Measurements from ENCODE around the gene ABCD1.
"Not testable (repeated sequence)": the region's sequence is repeated elsewhere in the genome, so short reads cannot be mapped to it uniquely, and the experiment has no call there.

ABCD1 gene

DNA sequence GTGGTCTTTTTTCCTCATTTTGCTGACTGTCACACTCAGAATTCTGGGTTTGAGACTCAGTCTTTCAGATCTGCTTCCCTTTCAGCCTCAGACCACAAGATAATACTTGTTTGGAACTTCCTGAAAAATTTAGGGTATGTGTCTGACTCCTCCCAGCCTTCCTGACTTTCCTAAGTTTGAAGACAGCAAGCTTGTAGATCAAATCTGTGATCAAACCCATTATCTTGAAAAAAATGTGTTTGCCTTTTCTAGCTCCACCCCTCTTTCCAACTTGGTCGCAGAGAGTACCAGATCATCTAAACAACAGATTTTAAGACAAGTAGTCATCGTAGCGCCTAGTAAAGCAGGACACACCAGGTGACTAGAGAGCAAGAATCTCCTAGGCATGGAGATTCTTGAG, 10.4 kb upstream of the ABCD1 start:
- DNase-seq: no peak

DNA sequence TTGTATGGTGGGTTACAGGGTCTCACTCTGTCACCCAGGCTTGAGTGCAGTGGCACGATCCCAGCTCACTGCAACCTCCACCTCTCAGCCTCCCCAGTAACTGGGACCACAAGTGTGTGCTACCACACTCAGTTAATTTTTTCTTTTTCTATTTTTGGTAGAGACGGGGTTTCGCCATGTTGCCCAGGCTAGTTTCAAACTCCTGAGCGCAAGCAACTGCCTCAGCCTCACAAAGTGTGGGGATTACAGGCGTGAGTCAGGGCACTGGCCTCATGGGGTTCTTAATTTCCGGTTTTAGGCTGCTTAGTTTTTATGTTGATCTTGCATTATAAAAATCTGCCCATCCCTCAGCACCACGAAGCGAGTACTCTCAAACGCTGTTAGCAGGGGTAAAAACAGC, 7.2 kb upstream of the ABCD1 start:
- DNase-seq: no peak

DNA sequence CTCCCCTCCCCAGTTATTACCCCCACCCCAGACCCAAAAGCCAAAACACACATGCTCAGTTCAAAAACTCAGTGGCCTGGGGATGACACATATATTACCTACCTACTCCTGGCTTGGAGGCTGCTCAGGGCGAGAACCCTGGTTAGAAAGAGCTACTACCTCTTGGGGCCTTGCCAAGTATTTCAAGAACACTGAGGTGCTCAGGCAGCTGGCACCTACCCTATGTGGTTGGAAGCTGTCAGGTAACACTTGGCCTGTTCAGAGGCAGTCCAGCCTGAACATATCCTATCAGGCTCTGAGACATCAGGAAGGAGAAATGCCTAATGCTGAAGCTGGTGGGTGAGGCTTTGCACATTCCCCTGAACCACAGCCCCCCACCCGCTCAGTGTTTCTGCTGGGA, 5.4 kb upstream of the ABCD1 start:
- DNase-seq: no peak

DNA sequence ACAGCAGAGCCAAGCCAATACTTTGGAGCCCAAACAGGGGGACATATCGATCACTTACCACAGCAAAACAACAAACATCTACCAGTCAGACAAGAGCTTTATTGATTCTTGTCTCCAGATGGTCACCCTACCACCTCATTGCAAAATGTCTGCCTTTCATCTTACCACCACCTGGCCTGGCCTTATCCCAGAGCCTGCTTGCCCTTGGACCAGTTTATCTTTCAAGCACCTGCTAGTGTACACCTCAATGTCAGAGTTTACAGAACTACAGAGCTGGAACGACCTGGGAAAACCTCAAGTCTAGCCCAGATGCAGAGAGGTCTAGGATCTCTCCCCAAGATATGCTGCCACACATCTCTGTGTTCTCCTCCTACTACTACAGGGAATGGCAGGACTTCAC, 5.0 kb upstream of the ABCD1 start:
- DNase-seq: no peak

DNA sequence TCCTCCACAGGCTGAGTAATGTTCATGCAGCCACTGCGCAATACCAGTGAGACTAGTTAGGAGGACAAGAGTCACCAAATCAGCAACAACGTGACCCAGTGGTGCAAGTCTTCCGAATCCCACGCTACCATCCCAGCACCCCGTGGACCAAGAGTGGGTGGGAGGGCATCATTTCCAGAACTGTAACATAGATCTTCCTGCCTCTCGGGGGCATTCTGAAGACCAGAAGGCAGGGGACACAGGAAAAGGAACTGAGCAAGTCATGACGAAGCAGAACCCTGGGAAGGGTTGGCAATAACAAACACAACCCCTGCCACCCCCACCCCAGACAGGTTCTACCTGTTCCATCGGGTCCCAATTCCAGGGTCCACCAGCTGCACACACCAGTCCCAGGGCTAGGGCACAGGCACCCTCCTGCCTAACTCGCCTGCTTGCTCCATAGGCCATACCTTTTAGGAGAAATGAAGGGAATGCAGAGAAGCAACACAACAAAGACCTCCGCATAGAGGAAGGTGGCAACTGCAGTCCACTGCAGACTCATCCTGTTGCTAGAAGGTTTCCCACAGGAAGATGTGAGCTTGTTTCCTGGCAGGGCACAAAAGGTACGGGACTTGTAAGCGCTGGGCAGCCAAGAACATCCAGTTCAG, 1.8 kb upstream of the ABCD1 start:
- DNase-seq: no peak

DNA sequence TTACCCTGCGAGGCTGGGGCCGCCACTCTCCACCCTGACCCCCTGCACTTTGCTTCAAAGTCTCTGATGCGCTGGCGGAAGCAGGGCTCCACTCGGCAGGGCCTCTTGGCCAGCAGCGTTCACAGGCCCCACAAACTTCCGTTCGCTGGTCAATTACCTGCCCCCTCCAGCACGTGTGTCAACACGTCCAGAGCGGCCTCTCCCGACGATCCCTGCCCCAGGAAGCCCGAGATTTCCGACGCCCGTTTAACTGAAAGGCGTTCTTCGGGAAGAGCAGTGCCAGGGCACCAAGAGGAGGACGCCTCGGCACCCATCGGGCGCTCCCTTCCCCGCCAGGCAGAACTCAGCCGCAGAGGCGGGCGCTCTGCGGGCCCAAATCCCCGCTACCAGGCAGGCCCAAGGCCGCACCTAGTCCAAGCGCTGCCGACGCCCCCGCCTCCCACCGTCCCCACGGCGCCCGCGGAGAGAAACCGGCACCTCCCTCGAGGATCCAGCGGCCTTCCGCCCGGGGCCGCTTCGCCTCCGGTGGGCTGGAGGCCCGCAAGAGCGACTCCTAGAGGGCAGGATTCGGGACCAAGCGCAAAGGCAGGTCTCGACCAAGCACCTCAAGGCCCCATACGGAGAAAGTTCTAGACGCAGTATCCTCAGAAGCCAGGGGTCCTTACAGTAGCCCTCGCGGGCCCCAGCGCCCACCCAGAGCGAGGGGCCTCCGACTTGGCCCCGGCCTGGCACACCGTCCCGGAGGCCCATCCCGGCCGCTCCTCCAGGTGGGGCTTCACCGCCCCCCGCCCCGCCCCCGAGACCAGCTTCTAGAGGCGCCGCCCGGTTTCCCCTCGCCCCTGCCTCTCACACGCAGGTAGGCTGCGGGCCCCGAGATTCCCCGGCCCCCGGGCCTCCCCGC, 1.1 kb upstream of the ABCD1 start:
- DNase-seq: no peak

DNA sequence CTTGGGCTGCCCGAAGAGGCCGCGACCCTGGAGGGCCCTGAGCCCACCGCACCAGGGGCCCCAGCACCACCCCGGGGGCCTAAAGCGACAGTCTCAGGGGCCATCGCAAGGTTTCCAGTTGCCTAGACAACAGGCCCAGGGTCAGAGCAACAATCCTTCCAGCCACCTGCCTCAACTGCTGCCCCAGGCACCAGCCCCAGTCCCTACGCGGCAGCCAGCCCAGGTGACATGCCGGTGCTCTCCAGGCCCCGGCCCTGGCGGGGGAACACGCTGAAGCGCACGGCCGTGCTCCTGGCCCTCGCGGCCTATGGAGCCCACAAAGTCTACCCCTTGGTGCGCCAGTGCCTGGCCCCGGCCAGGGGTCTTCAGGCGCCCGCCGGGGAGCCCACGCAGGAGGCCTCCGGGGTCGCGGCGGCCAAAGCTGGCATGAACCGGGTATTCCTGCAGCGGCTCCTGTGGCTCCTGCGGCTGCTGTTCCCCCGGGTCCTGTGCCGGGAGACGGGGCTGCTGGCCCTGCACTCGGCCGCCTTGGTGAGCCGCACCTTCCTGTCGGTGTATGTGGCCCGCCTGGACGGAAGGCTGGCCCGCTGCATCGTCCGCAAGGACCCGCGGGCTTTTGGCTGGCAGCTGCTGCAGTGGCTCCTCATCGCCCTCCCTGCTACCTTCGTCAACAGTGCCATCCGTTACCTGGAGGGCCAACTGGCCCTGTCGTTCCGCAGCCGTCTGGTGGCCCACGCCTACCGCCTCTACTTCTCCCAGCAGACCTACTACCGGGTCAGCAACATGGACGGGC, 579 bp downstream of the ABCD1 start:
- DNase-seq: no peak

DNA sequence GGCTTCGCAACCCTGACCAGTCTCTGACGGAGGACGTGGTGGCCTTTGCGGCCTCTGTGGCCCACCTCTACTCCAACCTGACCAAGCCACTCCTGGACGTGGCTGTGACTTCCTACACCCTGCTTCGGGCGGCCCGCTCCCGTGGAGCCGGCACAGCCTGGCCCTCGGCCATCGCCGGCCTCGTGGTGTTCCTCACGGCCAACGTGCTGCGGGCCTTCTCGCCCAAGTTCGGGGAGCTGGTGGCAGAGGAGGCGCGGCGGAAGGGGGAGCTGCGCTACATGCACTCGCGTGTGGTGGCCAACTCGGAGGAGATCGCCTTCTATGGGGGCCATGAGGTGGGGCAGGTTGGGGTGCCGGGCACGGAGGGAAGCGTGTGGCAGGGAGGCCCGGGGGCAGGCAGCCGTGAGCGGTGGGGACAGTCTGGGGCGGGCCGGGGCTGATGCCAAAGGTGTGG, 1.2 kb downstream of the ABCD1 start:
- DNase-seq: no peak

DNA sequence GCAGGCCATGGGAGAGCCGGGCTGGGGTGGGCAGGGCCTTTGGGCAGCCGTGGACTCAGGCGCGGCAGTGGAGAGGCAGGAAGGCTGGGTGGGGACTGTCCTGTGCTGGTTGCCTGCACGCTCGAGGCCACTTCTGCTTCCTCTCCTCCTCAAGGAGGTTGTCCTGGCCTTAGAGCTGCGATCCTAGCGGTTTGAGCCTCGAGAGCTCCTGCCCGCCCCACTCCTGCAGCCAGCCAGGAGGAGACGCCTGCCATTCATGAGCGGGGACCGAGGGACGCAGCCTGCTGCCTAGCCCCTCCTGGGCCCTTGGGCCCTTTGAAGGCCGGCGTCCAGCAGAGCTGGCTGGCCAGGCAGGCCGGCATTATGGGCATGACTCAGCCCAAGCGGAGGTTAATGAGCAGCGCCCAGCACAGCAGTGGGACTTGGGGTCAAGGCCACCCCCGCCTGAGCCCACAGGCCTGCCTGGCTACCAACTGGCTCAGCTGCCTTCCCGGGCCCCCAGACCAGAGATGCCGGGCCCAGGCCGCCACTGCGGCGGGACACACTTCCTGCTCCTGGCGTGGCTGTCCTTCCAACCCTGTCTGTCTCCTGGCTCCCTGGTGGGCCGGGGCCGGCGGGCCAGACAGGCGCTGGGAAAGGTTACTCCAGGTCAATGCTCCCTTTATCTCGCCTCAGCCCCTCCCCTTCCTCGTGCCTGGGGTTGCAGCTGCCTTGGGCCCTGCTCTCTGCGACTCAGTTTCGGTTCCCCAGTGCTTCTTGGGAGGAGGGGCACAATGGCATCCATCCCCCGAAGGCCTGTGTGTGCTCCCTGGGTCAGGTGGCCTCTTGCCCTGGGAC, 1.8 kb downstream of the ABCD1 start:
- DNase-seq: peak; percentile 75

DNA sequence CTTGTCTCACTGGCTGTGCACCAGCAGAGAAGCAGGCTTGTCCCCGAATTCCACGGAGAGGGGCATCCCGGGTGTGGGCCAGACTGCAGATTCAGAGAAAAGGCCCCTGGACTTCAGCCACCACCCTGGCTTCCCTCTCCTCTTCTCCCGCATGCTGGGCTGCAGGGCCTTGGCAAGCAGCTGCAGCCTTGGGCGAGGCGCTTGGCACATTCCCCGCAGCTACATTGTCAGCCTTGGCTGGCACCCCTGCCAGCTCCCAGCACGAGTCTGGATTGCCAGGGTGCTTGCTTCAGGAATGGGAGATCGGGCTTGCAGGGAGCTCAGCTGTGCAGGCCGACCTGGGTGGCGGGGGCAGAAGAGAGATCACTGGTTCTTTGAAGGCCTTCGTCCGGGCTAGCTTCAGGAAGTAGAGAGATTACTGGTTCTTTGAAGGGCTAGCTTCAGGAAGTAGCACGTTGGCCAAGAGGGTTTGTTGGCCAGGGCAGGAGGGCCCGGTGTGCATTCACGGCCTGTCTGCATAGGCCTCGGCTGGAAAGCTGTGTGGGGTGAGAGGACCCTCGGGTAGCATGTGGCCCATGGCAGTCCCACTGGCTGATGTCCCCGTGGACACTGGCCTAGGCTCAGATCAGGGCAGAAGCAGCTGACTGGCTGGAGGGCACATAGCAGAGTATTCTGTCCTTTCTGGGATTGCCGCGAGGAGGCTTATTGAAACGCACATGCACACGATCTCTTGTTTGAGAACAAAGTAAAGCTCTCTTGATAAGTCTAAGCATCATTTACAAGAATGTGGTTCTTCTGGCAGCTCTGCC, 2.7 kb downstream of the ABCD1 start:
- DNase-seq: no peak

DNA sequence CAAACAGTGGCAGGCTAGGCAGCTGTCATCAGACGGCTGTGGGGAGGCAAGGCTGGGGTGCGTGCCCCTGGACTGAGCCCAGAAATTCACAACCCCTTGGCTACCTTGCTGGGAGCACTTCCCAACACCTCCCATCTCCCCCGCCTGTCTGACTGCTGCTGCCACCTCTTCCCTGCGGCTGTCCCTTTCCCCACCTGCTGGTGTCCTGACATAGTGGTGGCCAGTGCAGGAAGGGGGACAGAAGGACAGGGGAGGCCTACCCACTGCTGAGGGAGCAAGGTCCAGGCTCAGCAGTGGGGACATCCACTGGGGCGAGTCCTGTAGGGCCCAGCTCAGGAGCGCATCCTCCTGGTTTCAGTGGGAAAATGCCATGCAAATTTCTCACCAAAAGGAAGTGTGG, 3.4 kb downstream of the ABCD1 start:
- DNase-seq: no peak

DNA sequence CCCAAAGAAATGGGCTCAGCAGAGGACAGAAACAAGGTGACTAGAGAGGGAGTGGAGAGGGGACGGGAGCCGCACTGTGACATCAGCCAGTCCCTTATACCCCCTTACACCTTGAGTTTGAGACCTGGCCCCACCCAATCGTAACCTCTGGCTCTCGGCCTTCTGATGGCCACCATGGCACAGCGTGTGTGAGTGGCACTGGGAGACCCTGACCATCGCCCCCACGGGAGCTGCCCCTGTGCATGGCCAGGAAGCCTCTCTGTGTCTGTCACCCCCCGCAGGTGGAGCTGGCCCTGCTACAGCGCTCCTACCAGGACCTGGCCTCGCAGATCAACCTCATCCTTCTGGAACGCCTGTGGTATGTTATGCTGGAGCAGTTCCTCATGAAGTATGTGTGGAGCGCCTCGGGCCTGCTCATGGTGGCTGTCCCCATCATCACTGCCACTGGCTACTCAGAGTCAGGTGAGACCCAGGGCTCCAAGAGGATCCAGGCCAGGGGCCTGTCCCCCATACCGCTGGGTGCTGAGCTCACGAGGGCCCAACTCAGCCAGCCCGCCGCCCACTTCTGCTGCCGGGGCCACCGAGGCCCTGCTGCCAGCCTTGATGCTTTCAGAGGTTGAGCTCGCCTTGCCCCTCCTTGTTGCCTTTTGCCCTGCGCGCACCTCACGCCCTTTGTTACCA, 4.4 kb downstream of the ABCD1 start:
- DNase-seq: no peak

DNA sequence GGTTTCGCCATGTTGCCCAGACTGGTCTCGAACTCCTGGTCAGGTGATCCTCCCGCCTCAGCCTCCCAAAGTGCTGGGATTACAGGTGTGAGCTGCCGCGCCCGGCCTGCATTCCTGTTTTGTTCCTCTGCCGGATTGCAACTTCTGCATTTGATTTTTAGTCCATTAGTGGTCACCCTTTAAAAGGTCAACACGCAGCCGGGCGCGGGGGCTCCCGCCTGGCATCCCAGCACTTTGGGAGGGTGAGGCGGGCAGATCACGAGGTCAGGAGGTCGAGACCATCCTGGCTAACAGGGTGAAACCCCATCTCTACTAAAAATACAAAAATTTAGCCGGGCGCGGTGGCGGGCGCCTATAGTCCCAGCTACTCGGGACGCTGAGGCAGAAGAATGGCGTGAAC, 5.5 kb downstream of the ABCD1 start:
- DNase-seq: not testable (repeated sequence)

DNA sequence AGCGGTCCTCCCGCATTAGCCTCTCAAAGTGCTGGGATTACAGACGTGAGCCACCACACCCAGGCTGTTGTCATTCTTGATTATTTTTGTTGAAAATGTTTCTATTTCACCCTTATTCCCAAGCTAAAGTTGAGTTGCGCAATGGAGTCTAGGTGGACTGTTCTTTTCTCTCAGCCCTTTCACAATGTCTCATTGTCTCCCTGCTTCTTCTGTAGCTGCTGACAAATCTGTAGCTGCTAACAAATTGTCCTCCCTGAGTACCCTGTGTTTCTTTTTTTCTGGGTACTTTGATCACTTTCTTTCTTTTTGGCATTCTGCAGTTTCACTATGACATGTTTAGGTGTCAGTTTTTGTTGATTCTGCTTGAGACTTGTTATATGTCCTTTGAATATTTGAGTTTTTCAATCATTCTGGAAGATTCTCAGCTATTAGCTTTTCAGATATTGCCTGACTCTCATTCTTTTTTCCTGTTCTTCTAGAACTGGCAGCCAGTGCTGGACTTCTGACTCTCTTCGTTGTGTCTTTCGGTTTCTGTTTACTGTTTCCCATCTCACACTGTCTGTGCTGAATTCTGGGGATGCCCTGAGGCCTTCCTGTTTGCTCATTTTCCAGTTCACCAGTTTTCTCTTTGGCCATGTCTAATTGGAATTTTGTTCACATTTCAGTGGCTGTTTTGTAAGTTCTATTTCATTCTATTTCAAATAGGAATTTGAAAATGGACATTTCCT, 6.6 kb downstream of the ABCD1 start:
- DNase-seq: no peak

DNA sequence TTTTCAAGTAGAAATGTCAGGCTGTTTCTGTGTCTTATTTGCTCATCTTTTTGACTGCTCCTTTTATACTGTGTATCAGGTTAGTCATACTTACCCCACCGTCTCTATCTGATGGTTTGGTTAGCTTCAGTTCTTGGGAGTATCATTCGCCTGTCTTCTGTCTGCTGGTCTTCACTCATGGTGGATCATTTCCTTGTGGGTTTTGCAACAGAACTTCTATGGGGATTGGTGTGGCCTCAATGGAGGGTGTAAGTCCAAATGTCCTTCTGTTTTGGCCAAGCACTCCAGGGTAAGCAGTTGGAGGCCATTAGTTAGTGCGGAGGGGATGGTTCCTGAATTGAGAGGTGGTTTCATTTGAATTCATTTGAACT, 7.2 kb downstream of the ABCD1 start:
- no peak for DNase-seq

DNA sequence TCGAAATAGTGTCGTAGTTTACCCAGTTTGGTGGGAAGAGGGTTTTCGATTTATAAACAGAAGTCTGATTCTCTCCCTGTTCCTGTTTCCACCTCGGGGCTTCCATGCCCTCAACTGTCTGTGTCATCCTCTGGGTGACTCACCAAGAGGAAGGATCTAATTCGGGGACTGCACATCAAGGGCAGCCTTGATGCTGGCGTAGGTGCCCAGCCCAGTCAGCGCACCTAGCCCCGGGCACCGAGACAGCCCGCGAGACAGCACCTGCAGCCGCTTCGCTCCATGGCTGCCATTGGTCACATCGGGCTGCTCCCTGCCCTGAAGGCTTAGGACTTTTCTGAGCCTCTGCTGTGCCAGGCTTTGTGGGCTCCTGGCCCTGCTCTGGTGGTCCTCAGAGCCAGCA, 7.7 kb downstream of the ABCD1 start:
- DNase-seq: peak; percentile 36

DNA sequence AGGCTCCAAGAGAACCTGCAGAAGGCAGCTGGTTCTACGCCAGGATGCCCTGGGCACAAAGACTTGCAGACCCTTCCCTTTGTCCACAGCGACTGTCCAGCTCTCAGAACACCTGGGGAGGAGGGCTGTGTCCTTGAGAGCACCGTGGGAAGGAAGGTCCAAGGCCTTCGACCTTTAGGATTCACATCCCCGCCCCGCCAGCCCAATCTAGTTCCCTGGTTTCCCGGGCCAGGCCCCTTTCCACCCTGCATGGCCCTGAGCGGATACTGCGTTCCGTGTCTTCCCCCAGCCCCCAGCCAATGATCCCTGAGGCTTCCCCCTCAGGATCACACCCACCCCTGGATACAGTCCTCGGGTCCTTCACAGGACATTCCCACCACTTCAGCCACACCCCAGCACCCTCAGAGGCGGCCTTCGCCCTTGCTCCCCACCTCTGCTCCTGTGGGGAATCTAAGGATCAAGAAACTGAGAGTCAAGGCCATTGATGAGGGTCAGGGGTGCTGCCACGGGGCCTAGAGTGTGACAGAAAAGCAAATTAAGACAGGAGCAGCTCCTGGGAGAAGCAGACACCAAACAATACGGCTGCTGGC, 9.1 kb downstream of the ABCD1 start:
- DNase-seq: no peak

DNA sequence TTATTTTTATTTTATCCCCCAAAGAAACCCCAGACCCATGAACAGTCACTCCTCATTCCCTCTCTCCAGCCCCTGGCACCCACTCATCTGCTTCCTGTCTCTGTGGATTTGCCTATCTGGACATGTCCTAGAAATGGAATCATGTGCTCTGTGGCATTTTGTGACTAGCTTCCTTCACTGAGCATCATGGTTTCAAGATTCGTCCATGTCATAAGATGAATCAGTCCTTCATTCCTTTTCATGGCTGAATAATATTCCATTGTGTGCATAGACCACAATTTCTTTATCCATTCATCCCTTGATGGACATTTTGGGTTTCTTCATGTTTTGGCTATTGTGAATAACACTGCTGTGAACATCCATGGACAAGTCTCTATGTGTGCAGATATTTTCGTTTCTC, 10.2 kb downstream of the ABCD1 start:
- DNase-seq: no peak

DNA sequence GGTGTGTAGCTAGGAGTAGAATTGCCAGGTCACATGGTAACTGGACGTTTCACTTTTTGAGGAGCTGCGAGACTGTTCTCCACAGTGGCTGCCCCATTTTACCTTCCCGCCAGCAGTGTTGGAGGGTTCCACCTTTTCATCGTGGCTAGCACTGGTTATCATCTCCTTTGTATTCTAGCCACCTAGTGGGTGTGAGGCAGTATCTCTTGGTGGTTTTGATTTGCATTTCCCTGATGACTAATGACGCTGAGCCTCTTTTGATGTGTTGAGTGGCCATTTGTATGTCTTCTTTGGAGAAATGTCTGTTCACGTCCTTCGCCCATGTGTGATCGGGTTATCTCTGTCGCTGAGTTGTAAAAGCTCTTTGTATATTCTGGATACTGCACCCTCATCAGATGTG, 10.6 kb downstream of the ABCD1 start:
- DNase-seq: no peak
